Endothelial cell (in vitro differentiated cells): ENCODE data around the gene APCDD1L. TPM values are rescaled to one million over a fixed set of nuclear protein-coding genes. Genes with fewer than 3 reads are reported as not detected.
"Not testable (repeated sequence)": the region's sequence is repeated elsewhere in the genome, so short reads cannot be mapped to it uniquely, and the experiment has no call there.

Source experiments
- DNase-seq: peaks from one replicate; pipeline ENCODE4 v3.0.0; 2021; ENCODE audit warnings: low spot score
- H3K27ac Mint-ChIP-seq: one replicate; pipeline ENCODE4 v1.8.0; 2021; ENCODE audit warnings: mixed read lengths, inconsistent platforms; ENCODE audit not compliant: unreplicated experiment
- H3K27me3 Mint-ChIP-seq: one replicate; pipeline ENCODE4 v1.8.0; 2021; ENCODE audit warnings: mild to moderate bottlenecking, moderate library complexity, mixed read lengths, inconsistent platforms; ENCODE audit not compliant: unreplicated experiment
- H3K36me3 Mint-ChIP-seq: one replicate; pipeline ENCODE4 v1.8.0; 2021; ENCODE audit warnings: mild to moderate bottlenecking, low read depth, mixed read lengths, inconsistent platforms; ENCODE audit not compliant: unreplicated experiment
- H3K4me1 Mint-ChIP-seq: one replicate; pipeline ENCODE4 v1.8.0; 2021; ENCODE audit warnings: mild to moderate bottlenecking, mixed read lengths, inconsistent platforms; ENCODE audit not compliant: unreplicated experiment
- H3K4me3 Mint-ChIP-seq: one replicate; pipeline ENCODE4 v1.8.0; 2021; ENCODE audit warnings: mild to moderate bottlenecking, mixed read lengths, inconsistent platforms; ENCODE audit not compliant: unreplicated experiment
- H3K9me3 Mint-ChIP-seq: one replicate; pipeline ENCODE4 v1.8.0; 2021; ENCODE audit warnings: mixed read lengths, inconsistent platforms; ENCODE audit not compliant: unreplicated experiment
- total RNA-seq: library from RNA; stranded (reverse); fragmentation: NEBNext Ultra II Directional; extraction: Animal tissue kit (Norgen Biotek cat#: 25700); gene quantifications from one replicate; pipeline ENCODE4 v1.2.1, GENCODE V29; 2021; ENCODE audit not compliant: unreplicated experiment
- TF ChIP-seq, protein P1 (sequence below): fragments of 200-600 bp; sonication (generic); IDR thresholded peaks from one replicate; pipeline ENCODE4 v1.5.0; 2021; ENCODE audit warnings: antibody characterized with exemption; ENCODE audit not compliant: unreplicated experiment

APCDD1L gene
- total RNA-seq, 1 donor from 2014 or later, result not detected

DNA sequence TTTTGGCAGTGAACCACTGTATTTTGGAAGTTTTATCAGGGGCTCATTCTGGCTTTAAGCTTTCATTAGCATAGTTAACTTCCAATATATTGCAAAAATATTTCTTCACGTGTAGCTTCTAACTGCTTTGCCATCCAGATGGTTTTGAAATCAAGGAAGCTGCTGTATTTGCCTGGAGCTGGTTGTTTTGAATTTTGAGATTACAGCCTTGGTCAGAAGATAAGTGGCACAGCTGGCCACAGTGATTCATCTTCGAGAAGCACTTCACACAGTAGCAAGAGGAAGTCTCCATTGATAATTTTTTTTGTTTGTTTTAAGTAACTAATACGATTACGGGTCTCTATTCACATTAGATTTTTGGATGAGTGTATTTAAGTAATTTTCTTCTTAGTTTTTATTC is 3.8 kb downstream of the APCDD1L start:
- Mint-ChIP-seq H3K27me3 (peaks cover 13% of the 10 kb centered on the region), H3K36me3 (peaks cover 6% of the 10 kb centered on the region), H3K4me1 (peaks cover 3% of the 10 kb centered on the region), H3K9me3 (peaks cover 7% of the 10 kb centered on the region), H3K4me3 (no peak overlapping the region), H3K27ac (no peak overlapping the region)
- TF ChIP-seq, protein P1, sequence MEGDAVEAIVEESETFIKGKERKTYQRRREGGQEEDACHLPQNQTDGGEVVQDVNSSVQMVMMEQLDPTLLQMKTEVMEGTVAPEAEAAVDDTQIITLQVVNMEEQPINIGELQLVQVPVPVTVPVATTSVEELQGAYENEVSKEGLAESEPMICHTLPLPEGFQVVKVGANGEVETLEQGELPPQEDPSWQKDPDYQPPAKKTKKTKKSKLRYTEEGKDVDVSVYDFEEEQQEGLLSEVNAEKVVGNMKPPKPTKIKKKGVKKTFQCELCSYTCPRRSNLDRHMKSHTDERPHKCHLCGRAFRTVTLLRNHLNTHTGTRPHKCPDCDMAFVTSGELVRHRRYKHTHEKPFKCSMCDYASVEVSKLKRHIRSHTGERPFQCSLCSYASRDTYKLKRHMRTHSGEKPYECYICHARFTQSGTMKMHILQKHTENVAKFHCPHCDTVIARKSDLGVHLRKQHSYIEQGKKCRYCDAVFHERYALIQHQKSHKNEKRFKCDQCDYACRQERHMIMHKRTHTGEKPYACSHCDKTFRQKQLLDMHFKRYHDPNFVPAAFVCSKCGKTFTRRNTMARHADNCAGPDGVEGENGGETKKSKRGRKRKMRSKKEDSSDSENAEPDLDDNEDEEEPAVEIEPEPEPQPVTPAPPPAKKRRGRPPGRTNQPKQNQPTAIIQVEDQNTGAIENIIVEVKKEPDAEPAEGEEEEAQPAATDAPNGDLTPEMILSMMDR, result no peak
- DNase-seq, result no peak

DNA sequence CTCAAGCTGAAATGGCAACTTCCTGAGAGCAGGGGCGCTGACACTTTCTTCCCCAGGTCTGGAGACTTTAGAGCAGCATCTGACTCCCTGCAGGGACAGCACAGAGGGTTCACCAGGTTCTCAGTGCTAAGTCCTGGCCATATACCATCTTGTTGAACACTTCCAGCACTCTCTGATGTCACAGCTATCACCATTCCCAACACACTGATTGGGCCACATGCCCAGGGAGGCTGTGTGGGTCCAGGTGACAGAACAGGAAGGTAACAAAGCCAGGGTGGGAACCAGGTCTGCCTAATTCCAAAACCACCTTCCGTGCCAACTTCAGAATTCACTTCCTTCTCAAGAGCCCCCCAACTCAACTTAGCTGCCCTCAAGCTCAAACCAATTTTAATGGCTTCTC is 4.3 kb downstream of the APCDD1L start:
- Mint-ChIP-seq H3K27me3 (peaks cover 10% of the 10 kb centered on the region), H3K27ac (no peak overlapping the region), H3K4me3 (no peak overlapping the region), H3K36me3 (peaks cover 9% of the 10 kb centered on the region), H3K4me1 (peaks cover 3% of the 10 kb centered on the region), H3K9me3 (peaks cover 12% of the 10 kb centered on the region)
- DNase-seq, result no peak
- TF ChIP-seq, protein P1, result no peak

DNA sequence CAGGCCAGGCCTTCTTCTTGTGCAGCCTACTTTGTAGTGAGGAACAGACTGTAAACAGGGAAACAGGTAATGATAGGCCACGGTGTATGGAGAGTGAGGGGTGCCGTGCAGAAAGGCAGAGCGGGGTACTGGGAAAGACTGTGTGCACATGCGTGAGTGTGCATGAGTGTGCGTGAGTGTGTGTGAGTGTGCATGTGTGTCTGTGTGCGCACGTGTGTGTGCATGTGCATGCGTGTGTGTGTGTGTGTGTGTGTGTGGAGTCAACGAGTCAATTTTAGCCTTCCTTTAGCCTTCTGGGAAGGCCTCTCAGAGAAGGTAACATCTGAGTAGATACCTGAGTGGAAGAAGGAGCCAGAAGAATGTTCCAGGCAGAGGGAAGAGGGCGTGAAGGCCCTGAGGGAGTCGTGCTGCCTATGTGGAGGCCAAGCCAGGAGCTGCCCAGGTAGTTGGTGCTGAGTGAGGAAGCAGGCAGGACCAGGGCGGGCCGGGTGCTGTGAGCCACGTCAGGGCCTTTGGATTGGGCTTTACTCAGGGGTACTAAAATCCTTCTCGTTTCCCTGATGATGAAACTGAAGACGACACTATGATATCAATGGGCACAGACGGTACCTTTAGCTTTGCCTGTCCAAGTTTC is 6.3 kb downstream of the APCDD1L start:
- peaks cover 9% of the 10 kb centered on the region for H3K36me3 Mint-ChIP-seq
- peaks cover 15% of the 10 kb centered on the region for H3K9me3 Mint-ChIP-seq
- no peak overlapping the region for H3K4me3 Mint-ChIP-seq
- no peaks in the 10 kb centered on the region for H3K4me1 Mint-ChIP-seq
- DNase-seq, result no peak
- TF ChIP-seq, protein P1, result no peak
- H3K27ac Mint-ChIP-seq, result no peak overlapping the region
- H3K27me3 Mint-ChIP-seq, result peaks cover 6% of the 10 kb centered on the region

DNA sequence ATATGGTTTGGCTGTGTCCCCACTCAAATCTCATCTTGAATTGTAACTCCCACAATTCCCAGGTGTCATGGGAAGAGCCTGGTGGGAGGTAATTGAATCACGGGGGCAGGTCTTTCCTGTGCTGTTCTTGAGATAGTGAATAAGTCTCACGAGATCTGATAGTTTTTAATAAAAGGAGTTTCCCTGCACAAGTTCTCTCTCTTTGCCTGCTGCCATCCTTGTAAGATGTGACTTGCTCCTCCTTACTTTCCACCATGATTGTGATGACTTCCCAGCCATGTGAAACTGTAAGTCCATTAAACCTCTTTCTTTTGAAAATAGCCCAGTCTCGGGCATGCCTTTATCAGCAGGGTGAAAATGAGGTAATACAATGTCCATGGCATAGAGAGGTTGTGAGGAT is 8.2 kb downstream of the APCDD1L start:
- DNase-seq, H3K4me3 Mint-ChIP-seq, H3K4me1 Mint-ChIP-seq, H3K27ac Mint-ChIP-seq, H3K27me3 Mint-ChIP-seq: not testable (repeated sequence)
- Mint-ChIP-seq H3K9me3 (peaks cover 18% of the 10 kb centered on the region), H3K36me3 (peaks cover 13% of the 10 kb centered on the region)

DNA sequence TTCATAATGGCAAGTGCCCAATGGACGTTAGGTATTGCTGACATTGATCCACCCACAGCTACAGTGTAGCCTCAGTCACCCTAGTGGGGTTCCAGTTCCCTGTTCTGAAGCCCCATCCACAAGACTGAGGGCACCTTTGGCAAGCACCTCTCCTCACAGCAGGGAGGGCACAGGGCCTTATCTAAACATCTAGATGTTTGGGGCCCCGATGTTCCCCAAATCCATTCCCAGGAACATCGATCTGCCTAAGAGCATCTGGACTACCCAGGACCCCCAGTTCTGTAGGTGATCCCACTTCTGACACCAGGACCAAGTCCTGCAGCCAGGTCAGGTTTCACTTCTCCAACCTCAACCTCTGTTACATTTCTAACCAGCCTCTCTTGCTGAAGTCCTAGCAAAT is 10.6 kb downstream of the APCDD1L start:
- no peak for DNase-seq
- H3K4me1 Mint-ChIP-seq, result no peaks in the 10 kb centered on the region
- peaks cover 16% of the 10 kb centered on the region for H3K36me3 Mint-ChIP-seq
- no peak overlapping the region for H3K4me3 Mint-ChIP-seq
- TF ChIP-seq, protein P1, result no peak
- H3K27me3 Mint-ChIP-seq, result peaks cover 10% of the 10 kb centered on the region
- no peak overlapping the region for H3K27ac Mint-ChIP-seq
- H3K9me3 Mint-ChIP-seq, result peaks cover 18% of the 10 kb centered on the region
